Activated gamma-delta T cell treated with anti-CD3 and anti-CD28 coated beads, Interleukin-2, amount 50 U/mL, for 16 hours (primary cell): Measurements from ENCODE around the gene ERG.

Experiments
- DNase-seq: peaks from one replicate; pipeline ENCODE4 v3.0.0-alpha.2; 2020; ENCODE audit warnings: low read depth

ERG gene

GRCh38 chr21:38498057-38498833 lies at the start of gene ERG:
TSS of gene ERG (minus strand) at chr21:38498477. CDS start at chr21:38498380, 97 bp downstream.
- no peak for DNase-seq

- no peak for DNase-seq
Observed at GRCh38 chr21:38544661-38545060, 46.4 kb upstream of the ERG start.

GRCh38 chr21:38542263-38542662 lies 44.0 kb upstream of the ERG start:
- DNase-seq = no peak

GRCh38 chr21:38538353-38538752 lies 40.1 kb upstream of the ERG start:
- no peak for DNase-seq

- DNase-seq = no peak
Observed at GRCh38 chr21:38534591-38534990, 36.3 kb upstream of the ERG start.

GRCh38 chr21:38533887-38534286 lies 35.6 kb upstream of the ERG start:
- DNase-seq = no peak

GRCh38 chr21:38531591-38531990 lies 33.3 kb upstream of the ERG start:
- no peak for DNase-seq

- DNase-seq = no peak
Observed at GRCh38 chr21:38531039-38531541, 32.8 kb upstream of the ERG start.

- no peak for DNase-seq
Observed at GRCh38 chr21:38527737-38528136, 29.5 kb upstream of the ERG start.

- no peak for DNase-seq
Observed at GRCh38 chr21:38525454-38525853, 27.2 kb upstream of the ERG start.

- no peak for DNase-seq
Observed at GRCh38 chr21:38524168-38525153, 26.2 kb upstream of the ERG start.

GRCh38 chr21:38520511-38520910 lies 22.2 kb upstream of the ERG start:
- no peak for DNase-seq

GRCh38 chr21:38511662-38512243 lies 13.5 kb upstream of the ERG start:
- DNase-seq = no peak

- DNase-seq = no peak
Observed at GRCh38 chr21:38511198-38511597, 12.9 kb upstream of the ERG start.

GRCh38 chr21:38507374-38507942 lies 9.2 kb upstream of the ERG start:
- no peak for DNase-seq

- DNase-seq = no peak
Observed at GRCh38 chr21:38506661-38507281, 8.5 kb upstream of the ERG start.

GRCh38 chr21:38505654-38506523 lies 7.6 kb upstream of the ERG start:
- no peak for DNase-seq

- DNase-seq = no peak
Observed at GRCh38 chr21:38504066-38504465, 5.8 kb upstream of the ERG start.

- DNase-seq = no peak
Observed at GRCh38 chr21:38503583-38503982, 5.3 kb upstream of the ERG start.

GRCh38 chr21:38500073-38500472 lies 1.8 kb upstream of the ERG start:
- no peak for DNase-seq

GRCh38 chr21:38499296-38499695 lies 1.0 kb upstream of the ERG start:
- no peak for DNase-seq
